LoVo (cell line): ENCODE measurements around the gene PALLD.
"Not testable (repeated sequence)": the region's sequence is repeated elsewhere in the genome, so short reads cannot be mapped to it uniquely, and the experiment has no call there.

Source experiments
- DNase-seq: peaks from one replicate; pipeline ENCODE4 v3.0.0-alpha.2; 2016; ENCODE audit warnings: low spot score

Gene PALLD

GRCh38 chr4:168496834-168497233 lies at the start of gene PALLD:
Gene PALLD, plus strand, starts transcription at chr4:168497052.
- no peak for DNase-seq

GRCh38 chr4:168449063-168449462 lies 47.8 kb upstream of the PALLD start:
- DNase-seq, result not testable (repeated sequence)

- DNase-seq, result no peak
Measured at GRCh38 chr4:168449719-168450452, 47.0 kb upstream of the PALLD start.

- DNase-seq, result no peak
Measured at GRCh38 chr4:168451331-168451730, 45.5 kb upstream of the PALLD start.

- DNase-seq, result peak; percentile 15
Measured at GRCh38 chr4:168451744-168452390, 45.0 kb upstream of the PALLD start.

GRCh38 chr4:168453146-168453545 lies 43.7 kb upstream of the PALLD start:
- no peak for DNase-seq

GRCh38 chr4:168458256-168458655 lies 38.6 kb upstream of the PALLD start:
- not testable (repeated sequence) for DNase-seq

GRCh38 chr4:168461821-168462220 lies 35.0 kb upstream of the PALLD start:
- DNase-seq, result no peak

- DNase-seq, result no peak
Measured at GRCh38 chr4:168472920-168473319, 23.9 kb upstream of the PALLD start.

- DNase-seq, result no peak
Measured at GRCh38 chr4:168474660-168475320, 22.1 kb upstream of the PALLD start.

- no peak for DNase-seq
Measured at GRCh38 chr4:168475745-168476144, 21.1 kb upstream of the PALLD start.

- DNase-seq, result no peak
Measured at GRCh38 chr4:168478868-168479267, 18.0 kb upstream of the PALLD start.

GRCh38 chr4:168480931-168481611 lies 15.8 kb upstream of the PALLD start:
- peak; percentile 80 for DNase-seq

- no peak for DNase-seq
Measured at GRCh38 chr4:168483811-168484210, 13.0 kb upstream of the PALLD start.

GRCh38 chr4:168484626-168485025 lies 12.2 kb upstream of the PALLD start:
- DNase-seq, result no peak

- no peak for DNase-seq
Measured at GRCh38 chr4:168485156-168485910, 11.5 kb upstream of the PALLD start.

GRCh38 chr4:168486912-168487281 lies 10.0 kb upstream of the PALLD start:
- DNase-seq, result peak; percentile 80

GRCh38 chr4:168487282-168488035 lies 9.4 kb upstream of the PALLD start:
- DNase-seq, result peak; percentile 75

GRCh38 chr4:168488869-168489274 lies 8.0 kb upstream of the PALLD start:
- no peak for DNase-seq

- no peak for DNase-seq
Measured at GRCh38 chr4:168489616-168490015, 7.2 kb upstream of the PALLD start.

- no peak for DNase-seq
Measured at GRCh38 chr4:168490711-168491110, 6.1 kb upstream of the PALLD start.
